Upper lobe of left lung (tissue), 4 donors: ENCODE measurements around the gene DNAJB13.
A peak's percentile ranks its signal among the peaks of the same experiment; 100 is the strongest.

Experiments
- EP300 ChIP-seq, 4 donors: sonication (generic); formaldehyde crosslinking; IDR thresholded peaks; one replicate each; pipeline ENCODE4 v1.5.1; 2017; ENCODE audit warnings: antibody characterized with exemption in 4 of 4, control low read depth in 2 of 4
- POLR2A ChIP-seq, 4 donors: fragments of 450-650 bp; IDR thresholded peaks; one replicate each; pipeline ENCODE4 v1.5.1; 2016 to 2017; ENCODE audit warnings: antibody characterized with exemption in 4 of 4, mild to moderate bottlenecking in 2 of 4
- POLR2AphosphoS5 ChIP-seq, 2 donors: sonication (generic); formaldehyde crosslinking; IDR thresholded peaks; one replicate each; pipeline ENCODE4 v1.5.1; 2017; ENCODE audit warnings: antibody characterized with exemption in 2 of 2
- TF ChIP-seq, protein P1 (sequence below), 6 experiments: fragments of 450-650 bp in 4 of 6; fragments of 200-600 bp in 2 of 6; sonication (generic) in 2 of 6; IDR thresholded peaks; one replicate each; pipeline ENCODE4 v1.5.1; 2016 to 2019; ENCODE audit warnings: antibody characterized with exemption in 6 of 6

DNA sequence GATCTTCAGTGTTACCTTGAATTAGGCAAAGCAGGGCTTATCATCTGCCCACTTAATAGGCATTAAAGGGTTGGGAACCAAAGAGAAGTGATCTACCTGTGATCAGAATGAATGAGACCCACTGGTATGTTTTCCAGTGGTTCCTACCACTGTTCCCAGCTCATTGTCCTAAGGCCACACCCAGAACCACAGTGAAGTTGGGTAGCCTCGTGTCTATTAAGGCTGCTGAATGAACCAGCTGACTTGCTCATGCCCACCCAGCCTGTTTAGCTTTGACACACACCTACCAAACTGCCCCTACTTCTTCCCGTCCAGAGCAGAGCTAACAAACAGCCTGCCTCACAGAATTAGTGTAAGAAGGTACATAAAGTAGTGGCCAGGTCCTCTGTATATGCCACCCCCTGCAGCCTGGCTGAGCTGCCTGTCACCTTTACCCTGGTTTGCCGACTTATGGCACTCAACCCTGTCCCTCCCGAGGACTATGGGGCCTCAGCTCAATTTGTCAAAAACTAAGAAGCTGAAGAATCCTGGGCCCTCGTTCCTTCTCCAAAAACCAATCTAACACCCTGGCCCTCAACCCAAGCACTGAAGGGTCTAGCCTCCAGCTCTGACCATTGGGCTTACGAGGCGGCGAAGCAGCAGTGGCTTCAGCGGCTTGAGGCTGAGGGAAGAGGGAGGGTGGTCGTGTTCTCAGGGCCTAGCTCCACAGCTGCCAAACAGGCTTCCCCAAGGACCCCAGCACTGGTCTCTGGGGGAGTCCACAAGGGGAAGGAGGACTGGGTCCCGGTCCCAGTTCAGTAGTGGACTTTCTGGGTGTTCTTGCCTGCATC, 22.0 kb downstream of the DNAJB13 start:
- TF ChIP-seq POLR2A (IDR thresholded peaks at IDR 0.05) (peak in 1 of 4 donors; percentile 7), POLR2AphosphoS5 (IDR thresholded peaks at IDR 0.05) (no peak), EP300 (IDR thresholded peaks at IDR 0.05) (no peak)
- TF ChIP-seq, protein P1, sequence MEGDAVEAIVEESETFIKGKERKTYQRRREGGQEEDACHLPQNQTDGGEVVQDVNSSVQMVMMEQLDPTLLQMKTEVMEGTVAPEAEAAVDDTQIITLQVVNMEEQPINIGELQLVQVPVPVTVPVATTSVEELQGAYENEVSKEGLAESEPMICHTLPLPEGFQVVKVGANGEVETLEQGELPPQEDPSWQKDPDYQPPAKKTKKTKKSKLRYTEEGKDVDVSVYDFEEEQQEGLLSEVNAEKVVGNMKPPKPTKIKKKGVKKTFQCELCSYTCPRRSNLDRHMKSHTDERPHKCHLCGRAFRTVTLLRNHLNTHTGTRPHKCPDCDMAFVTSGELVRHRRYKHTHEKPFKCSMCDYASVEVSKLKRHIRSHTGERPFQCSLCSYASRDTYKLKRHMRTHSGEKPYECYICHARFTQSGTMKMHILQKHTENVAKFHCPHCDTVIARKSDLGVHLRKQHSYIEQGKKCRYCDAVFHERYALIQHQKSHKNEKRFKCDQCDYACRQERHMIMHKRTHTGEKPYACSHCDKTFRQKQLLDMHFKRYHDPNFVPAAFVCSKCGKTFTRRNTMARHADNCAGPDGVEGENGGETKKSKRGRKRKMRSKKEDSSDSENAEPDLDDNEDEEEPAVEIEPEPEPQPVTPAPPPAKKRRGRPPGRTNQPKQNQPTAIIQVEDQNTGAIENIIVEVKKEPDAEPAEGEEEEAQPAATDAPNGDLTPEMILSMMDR (IDR thresholded peaks at IDR 0.05), result no peak
